Measurements from ENCODE around the gene COL21A1.
"Not testable (repeated sequence)": the region's sequence is repeated elsewhere in the genome, so short reads cannot be mapped to it uniquely, and the experiment has no call there.

The COL21A1 gene

DNA sequence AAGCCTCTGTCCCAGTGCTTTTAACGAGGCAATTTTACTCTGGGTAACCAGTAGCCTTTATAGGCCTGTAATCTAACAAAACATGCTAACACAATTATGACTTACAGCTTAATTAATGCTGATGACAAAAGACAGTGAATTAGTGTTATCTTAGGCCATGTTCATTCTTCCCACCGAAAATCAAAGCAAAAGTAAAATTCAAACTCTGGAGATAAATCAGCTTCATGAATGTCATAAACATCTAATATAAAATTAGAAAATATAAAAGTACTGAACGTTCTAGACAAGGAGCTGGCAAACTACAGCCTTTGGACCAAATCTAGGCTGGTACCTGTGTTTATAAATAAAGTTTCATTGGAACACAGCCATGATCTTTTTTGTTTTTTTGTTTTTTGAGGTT is 18.6 kb upstream of the COL21A1 start:
- ATAC-seq (ENCODE audit: insufficient read depth, low read depth): no peak
- Histone ChIP-seq H3K27ac (ENCODE audit: low read length) (no peak overlapping the region), H2AFZ (ENCODE audit: low read depth, low read length) (no peak overlapping the region), H3K9ac (ENCODE audit: low read depth, low read length) (no peak overlapping the region), H3K79me2 (ENCODE audit: insufficient read depth, low read length) (no peaks in the 10 kb centered on the region), H3K4me1 (ENCODE audit: insufficient read depth, low read length) (no peaks in the 10 kb centered on the region), H3K9me3 (ENCODE audit: insufficient read depth, low read length, severe bottlenecking) (no peaks in the 10 kb centered on the region), H3K4me3 (ENCODE audit: low read depth in 1 of 2, low read length in 2 of 2) (no peak overlapping the region), H3K4me2 (ENCODE audit: insufficient read depth, low read length) (no peak overlapping the region), H3K36me3 (ENCODE audit: insufficient read depth, low read length) (no peaks in the 10 kb centered on the region), H3K27me3 (ENCODE audit: insufficient read depth, low read length, poor library complexity) (no peaks in the 10 kb centered on the region), H4K20me1 (ENCODE audit: insufficient read depth, low read length) (no peaks in the 10 kb centered on the region)
- TF ChIP-seq, protein P1, sequence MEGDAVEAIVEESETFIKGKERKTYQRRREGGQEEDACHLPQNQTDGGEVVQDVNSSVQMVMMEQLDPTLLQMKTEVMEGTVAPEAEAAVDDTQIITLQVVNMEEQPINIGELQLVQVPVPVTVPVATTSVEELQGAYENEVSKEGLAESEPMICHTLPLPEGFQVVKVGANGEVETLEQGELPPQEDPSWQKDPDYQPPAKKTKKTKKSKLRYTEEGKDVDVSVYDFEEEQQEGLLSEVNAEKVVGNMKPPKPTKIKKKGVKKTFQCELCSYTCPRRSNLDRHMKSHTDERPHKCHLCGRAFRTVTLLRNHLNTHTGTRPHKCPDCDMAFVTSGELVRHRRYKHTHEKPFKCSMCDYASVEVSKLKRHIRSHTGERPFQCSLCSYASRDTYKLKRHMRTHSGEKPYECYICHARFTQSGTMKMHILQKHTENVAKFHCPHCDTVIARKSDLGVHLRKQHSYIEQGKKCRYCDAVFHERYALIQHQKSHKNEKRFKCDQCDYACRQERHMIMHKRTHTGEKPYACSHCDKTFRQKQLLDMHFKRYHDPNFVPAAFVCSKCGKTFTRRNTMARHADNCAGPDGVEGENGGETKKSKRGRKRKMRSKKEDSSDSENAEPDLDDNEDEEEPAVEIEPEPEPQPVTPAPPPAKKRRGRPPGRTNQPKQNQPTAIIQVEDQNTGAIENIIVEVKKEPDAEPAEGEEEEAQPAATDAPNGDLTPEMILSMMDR (IDR thresholded peaks at IDR 0.05; ENCODE audit: borderline replicate concordance, extremely low read depth, low read length, poor library complexity, severe bottlenecking): no peak
- no peak for TF ChIP-seq EZH2 (IDR thresholded peaks at IDR 0.05; ENCODE audit: borderline replicate concordance, low read depth, low read length, severe bottlenecking)
- no peak for DNase-seq

DNA sequence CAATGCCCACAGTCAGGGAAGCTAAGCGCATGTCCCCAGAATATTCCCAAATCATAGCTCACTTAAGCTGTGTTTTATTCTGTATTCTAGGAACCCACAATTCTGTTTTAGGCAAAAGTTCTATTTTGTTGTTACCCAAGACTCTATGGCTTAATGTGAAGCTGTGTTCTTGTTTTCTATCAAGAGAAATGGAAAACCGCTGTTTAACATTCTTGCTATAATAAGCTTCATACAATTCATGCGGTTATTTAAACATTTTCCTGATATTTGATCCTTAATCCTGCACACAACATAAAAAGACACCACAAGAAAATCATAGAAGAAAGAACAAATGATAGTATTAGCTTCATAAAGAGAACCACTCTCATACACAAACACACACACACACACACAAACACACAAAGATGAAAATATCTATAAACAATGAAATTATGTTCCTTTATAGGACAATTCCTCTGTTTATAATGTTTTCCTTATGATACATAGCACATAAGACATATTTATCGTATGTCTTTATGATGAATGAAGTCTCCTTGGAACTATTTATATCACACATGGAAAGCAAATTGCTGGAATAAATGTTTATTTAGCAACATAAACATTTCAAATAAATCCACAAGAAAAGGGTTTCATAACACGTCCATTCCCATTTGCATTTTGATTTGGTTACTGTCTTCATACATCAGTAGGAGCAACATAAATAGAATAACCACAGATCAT is 16.4 kb upstream of the COL21A1 start:
- no peaks in the 10 kb centered on the region for H3K27me3 ChIP-seq (ENCODE audit: insufficient read depth, low read length, poor library complexity)
- ATAC-seq (ENCODE audit: insufficient read depth, low read depth) (no peak), DNase-seq (no peak)
- H2AFZ ChIP-seq (ENCODE audit: low read depth, low read length): no peak overlapping the region
- H3K27ac ChIP-seq (ENCODE audit: low read length): no peak overlapping the region
- no peaks in the 10 kb centered on the region for H4K20me1 ChIP-seq (ENCODE audit: insufficient read depth, low read length)
- H3K36me3 ChIP-seq (ENCODE audit: insufficient read depth, low read length): no peaks in the 10 kb centered on the region
- H3K4me1 ChIP-seq (ENCODE audit: insufficient read depth, low read length): no peaks in the 10 kb centered on the region
- no peak overlapping the region for H3K9ac ChIP-seq (ENCODE audit: low read depth, low read length)
- no peaks in the 10 kb centered on the region for H3K79me2 ChIP-seq (ENCODE audit: insufficient read depth, low read length)
- H3K4me3 ChIP-seq (ENCODE audit: low read depth in 1 of 2, low read length in 2 of 2): no peak overlapping the region
- H3K9me3 ChIP-seq (ENCODE audit: insufficient read depth, low read length, severe bottlenecking): no peaks in the 10 kb centered on the region
- no peak overlapping the region for H3K4me2 ChIP-seq (ENCODE audit: insufficient read depth, low read length)
- TF ChIP-seq, protein P1 (IDR thresholded peaks at IDR 0.05; ENCODE audit: borderline replicate concordance, extremely low read depth, low read length, poor library complexity, severe bottlenecking): no peak
- TF ChIP-seq EZH2 (IDR thresholded peaks at IDR 0.05; ENCODE audit: borderline replicate concordance, low read depth, low read length, severe bottlenecking): no peak

- H3K4me2 ChIP-seq (ENCODE audit: insufficient read depth, low read length); H3K4me1 ChIP-seq (ENCODE audit: insufficient read depth, low read length); ATAC-seq (ENCODE audit: insufficient read depth, low read depth); H3K4me3 ChIP-seq (ENCODE audit: low read depth in 1 of 2, low read length in 2 of 2); H3K9me3 ChIP-seq (ENCODE audit: insufficient read depth, low read length, severe bottlenecking); H3K27me3 ChIP-seq (ENCODE audit: insufficient read depth, low read length, poor library complexity); H2AFZ ChIP-seq (ENCODE audit: low read depth, low read length); H3K79me2 ChIP-seq (ENCODE audit: insufficient read depth, low read length); H3K27ac ChIP-seq (ENCODE audit: low read length); H4K20me1 ChIP-seq (ENCODE audit: insufficient read depth, low read length); H3K36me3 ChIP-seq (ENCODE audit: insufficient read depth, low read length); DNase-seq; H3K9ac ChIP-seq (ENCODE audit: low read depth, low read length): not testable (repeated sequence)
These were observed 13.2 kb upstream of the COL21A1 start for GRCh38 chr6:56260593-56260992.

DNA sequence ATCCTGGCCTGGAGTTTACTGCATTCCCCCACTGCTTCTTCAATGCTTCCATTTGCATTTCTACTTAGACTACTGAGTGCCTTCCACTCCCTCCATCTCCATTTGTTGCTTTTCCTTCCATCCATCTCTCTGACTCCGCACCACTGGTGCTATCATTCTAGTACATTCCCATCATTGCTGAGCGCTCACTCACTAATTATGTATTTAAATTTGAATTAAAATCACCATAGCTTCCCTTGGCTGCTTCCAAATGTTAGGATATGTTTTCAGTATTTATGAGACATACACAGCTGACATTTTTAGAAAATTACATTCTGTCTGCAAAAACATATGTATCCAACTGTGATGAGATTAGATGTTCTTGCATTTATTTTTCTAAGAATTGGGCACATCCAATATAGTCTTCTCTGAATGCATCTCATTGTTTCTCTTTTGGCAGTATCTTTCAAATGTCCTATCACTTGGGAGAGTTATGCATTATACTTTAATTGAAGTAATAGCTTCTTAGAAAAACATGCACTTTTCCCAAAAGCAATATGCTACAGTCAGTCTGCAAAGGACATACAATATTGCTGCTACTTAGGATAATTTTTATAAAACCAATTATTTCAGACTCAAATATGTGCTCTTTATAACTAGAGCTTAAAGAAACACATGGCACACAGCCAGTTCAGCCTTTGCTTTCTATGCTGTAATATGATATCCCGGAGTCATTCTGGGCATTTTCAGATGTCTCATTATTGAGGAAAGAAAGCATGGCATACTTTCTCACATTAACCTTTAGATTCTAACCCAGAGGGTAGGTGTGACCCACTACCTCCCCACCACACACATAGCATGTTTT is 12.1 kb upstream of the COL21A1 start:
- ATAC-seq (ENCODE audit: insufficient read depth, low read depth) (no peak), DNase-seq (no peak)
- Histone ChIP-seq H4K20me1 (ENCODE audit: insufficient read depth, low read length) (no peaks in the 10 kb centered on the region), H3K4me2 (ENCODE audit: insufficient read depth, low read length) (no peak overlapping the region), H3K27me3 (ENCODE audit: insufficient read depth, low read length, poor library complexity) (no peaks in the 10 kb centered on the region), H3K4me1 (ENCODE audit: insufficient read depth, low read length) (no peaks in the 10 kb centered on the region), H3K9ac (ENCODE audit: low read depth, low read length) (no peak overlapping the region), H3K27ac (ENCODE audit: low read length) (no peak overlapping the region), H3K79me2 (ENCODE audit: insufficient read depth, low read length) (no peaks in the 10 kb centered on the region), H2AFZ (ENCODE audit: low read depth, low read length) (no peak overlapping the region), H3K36me3 (ENCODE audit: insufficient read depth, low read length) (no peaks in the 10 kb centered on the region), H3K4me3 (ENCODE audit: low read depth in 1 of 2, low read length in 2 of 2) (no peak overlapping the region), H3K9me3 (ENCODE audit: insufficient read depth, low read length, severe bottlenecking) (no peaks in the 10 kb centered on the region)
- TF ChIP-seq, protein P1 (IDR thresholded peaks at IDR 0.05; ENCODE audit: borderline replicate concordance, extremely low read depth, low read length, poor library complexity, severe bottlenecking): no peak
- TF ChIP-seq EZH2 (IDR thresholded peaks at IDR 0.05; ENCODE audit: borderline replicate concordance, low read depth, low read length, severe bottlenecking): no peak

Measured in DND-41 (cell line).